K562 (cell line): ENCODE results near the gene EFCAB3. TPM values are rescaled to one million over a fixed set of nuclear protein-coding genes. Genes with fewer than 3 reads are reported as not detected.

ENCODE experiments used
- ATAC-seq: fragments of 200-7000 bp; cut with Tn5 transposase; 3 replicates; pipeline ENCODE4 v1.9.1; 2020; ENCODE audit warnings: moderate library complexity
- BruUV-seq: library from RNA; stranded (reverse); fragments of 400-500 nt; replicated peaks from 2 replicates; lab custom pipeline; 2021; lab: Mats Ljungman, UMichigan
- CTCF ChIA-PET: fragments of 300-600 bp; formaldehyde crosslinking; extraction: SDS; loops from one replicate; lab custom pipeline; 2021; ENCODE audit warnings: low intra/inter-chr PET ratio; lab: Yijun Ruan, JAX
- POLR2A ChIA-PET: fragments of 300-600, 350-650 bp; sonication (Branson Sonifier 250); formaldehyde crosslinking; extraction: SDS; loops from one replicate; lab custom pipeline; 2021; ENCODE audit warnings: antibody characterized with exemption, inconsistent platforms; lab: Yijun Ruan, JAX
- DNase-seq, 4 experiments: peaks; one replicate each; pipeline versions ENCODE4 v3.0.0 to v3.0.0-alpha.2; 2011 to 2018; ENCODE audit warnings: low spot score in 3 of 4, mixed read lengths in 3 of 4; ENCODE audit errors: extremely low read depth in 1 of 4
- FAIRE-seq: peaks from 2 replicates; lab custom pipeline; 2011; peaks lifted over from hg19 to GRCh38; lab: Jason Lieb, UNC
- H2AFZ ChIP-seq: 2 replicates; pipeline ENCODE4 v1.6.0; 2011; ENCODE audit warnings: low read depth, low read length, control low read depth, inconsistent platforms
- H3K27ac ChIP-seq: fragments of 200-600 bp; 3 replicates; pipeline ENCODE4 v1.8.0; 2011; ENCODE audit warnings: low read depth, mild to moderate bottlenecking, control low read depth, inconsistent platforms, low read length, moderate library complexity, mixed read lengths; ENCODE audit errors: extremely low read depth
- H3K27me3 ChIP-seq, 2 experiments: fragments of 300-600 bp in 1 of 2; 2 replicates in 1 of 2; 3 replicates in 1 of 2; pipeline versions ENCODE4 v1.6.0 to v1.8.0; 2011; ENCODE audit warnings: inconsistent platforms in 2 of 2, low read length in 2 of 2, mild to moderate bottlenecking in 1 of 2, mixed read lengths in 1 of 2, moderate library complexity in 1 of 2; ENCODE audit not compliant: control insufficient read depth in 2 of 2, insufficient read depth in 2 of 2
- H3K36me3 ChIP-seq: fragments of 300-600 bp; 3 replicates; pipeline ENCODE4 v1.8.0; 2011; ENCODE audit warnings: mild to moderate bottlenecking, low read length, inconsistent platforms; ENCODE audit not compliant: control insufficient read depth, insufficient read depth
- H3K4me1 ChIP-seq, 2 experiments: fragments of 200-600 bp in 1 of 2; replicated peaks in 1 of 2; 2 replicates in 1 of 2; 3 replicates in 1 of 2; pipeline versions ENCODE4 v1.5.1 to v1.8.0; 2011; ENCODE audit warnings: inconsistent platforms in 2 of 2, low read length in 2 of 2, mild to moderate bottlenecking in 1 of 2, mixed read lengths in 1 of 2, moderate library complexity in 1 of 2; ENCODE audit not compliant: control insufficient read depth in 2 of 2, insufficient read depth in 2 of 2
- H3K4me2 ChIP-seq: 2 replicates; pipeline ENCODE4 v1.6.1; 2011; ENCODE audit warnings: low read length, control low read depth, inconsistent platforms, mixed read lengths; ENCODE audit not compliant: insufficient read depth
- H3K4me3 ChIP-seq: fragments of 200-600 bp; sonication (generic), shearing (Covaris generic); 2 replicates; pipeline ENCODE4 v1.5.1; 2016; ENCODE audit warnings: control low read depth, inconsistent platforms
- H3K79me2 ChIP-seq: fragments of 200-600 bp; 3 replicates; pipeline ENCODE4 v1.8.0; 2011; ENCODE audit warnings: low read length, inconsistent platforms; ENCODE audit not compliant: control insufficient read depth, insufficient read depth
- H3K9ac ChIP-seq, 2 experiments: 2 replicates each; pipeline versions ENCODE4 v1.6.0 to v1.6.1; 2011; ENCODE audit warnings: low read depth in 2 of 2, low read length in 2 of 2, control low read depth in 1 of 2, inconsistent platforms in 1 of 2, mild to moderate bottlenecking in 1 of 2, mixed read lengths in 1 of 2; ENCODE audit not compliant: insufficient read depth in 1 of 2
- H3K9me1 ChIP-seq: one replicate; pipeline ENCODE4 v1.6.0; 2011; ENCODE audit warnings: inconsistent platforms, mild to moderate bottlenecking, low read length, moderate library complexity; ENCODE audit not compliant: control insufficient read depth, insufficient read depth
- H3K9me3 ChIP-seq: replicated peaks from 2 replicates; pipeline ENCODE4 v1.5.1; 2011; ENCODE audit warnings: low read depth, low read length, inconsistent platforms; ENCODE audit not compliant: control insufficient read depth, insufficient read depth
- H4K20me1 ChIP-seq: replicated peaks from 2 replicates; pipeline ENCODE4 v1.6.1; 2011; ENCODE audit warnings: low read length, inconsistent platforms, mixed read lengths; ENCODE audit not compliant: control insufficient read depth, insufficient read depth
- GTF2E2 ChIP-seq: fragments of 200-800 bp; sonication (Bioruptor generic); IDR thresholded peaks from 2 replicates; pipeline ENCODE4 v1.6.1; 2016; ENCODE audit warnings: missing genetic modification characterization, missing compliant biosample characterization
- HINFP ChIP-seq: fragments of 450-650 bp; conservative IDR thresholded peaks from 2 replicates; pipeline ENCODE4 v1.6.1; 2016; ENCODE audit warnings: missing genetic modification characterization, low read depth, mild to moderate bottlenecking, control low read depth, missing compliant biosample characterization
- SMARCA5 ChIP-seq: fragments of 450-650 bp; IDR thresholded peaks from 2 replicates; pipeline ENCODE4 v1.6.1; 2016
- ZFP30 ChIP-seq: fragments of 250-450 bp; sonication (Bioruptor Pico); IDR thresholded peaks from 2 replicates; pipeline ENCODE4 v1.8.0; 2022; ENCODE audit warnings: moderate library complexity, mild to moderate bottlenecking, inconsistent platforms, borderline replicate concordance
- in situ Hi-C: fragments of 300-500 bp; cut with MboI; formaldehyde crosslinking; loops from 4 replicates; pipeline ENCODE4 v1.15.0; 2018; ENCODE audit warnings: inconsistent platforms, mixed read lengths
- intact Hi-C: fragments of 100-400 bp; cut with micrococcal nuclease; formaldehyde crosslinking; loops from 2 replicates; pipeline ENCODE4 v1.14.2; 2022
- polyA plus RNA-seq, 8 experiments: library from polyadenylated mRNA; depleted of rRNA in 4 of 8; stranded (reverse) in 5 of 8; unstranded in 3 of 8; fragments of >200 nt; fragmentation: Nextera tagmentation in 2 of 8; fragmentation: Illumina TruSeq in 1 of 8; extraction: Ambion mirVana in 2 of 8; extraction: Trizol in 1 of 8; gene quantifications; 2 replicates each; pipeline versions ENCODE4 v1.2.1 to v1.2.3, GENCODE V29; 2011 to 2014; ENCODE audit warnings: inconsistent platforms in 1 of 8, missing spikeins in 1 of 8
- total RNA-seq, 7 experiments: library from RNA; depleted of rRNA in 6 of 7; stranded (reverse); fragments of >200 nt in 6 of 7; fragmentation: Illumina TruSeq in 2 of 7; extraction: Trizol in 2 of 7; gene quantifications; 2 replicates each; pipeline versions ENCODE4 v1.2.1 to v1.2.3, GENCODE V29; 2011 to 2021; ENCODE audit warnings: low replicate concordance in 1 of 7

EFCAB3 gene
- total and polyA plus RNA-seq, 9 of the 15 experiments (the other 6 are each of a cell fraction or from before 2014, with no cell fraction given), result not detected

GRCh38 chr17:62380253-62380652, at the start of gene EFCAB3 (continued):
- no peak for TF ChIP-seq GTF2E2 (tag)
- TF ChIP-seq HINFP (tag), result no peak

GRCh38 chr17:62336527-62336926, 43.8 kb upstream of the EFCAB3 start:
- H3K9ac ChIP-seq, result no peak overlapping the region
- no peaks in the 10 kb centered on the region for H3K4me1 ChIP-seq
- H3K9me3 ChIP-seq, result no peaks in the 10 kb centered on the region
- in situ Hi-C loops (no loop called here), intact Hi-C loops (no loop called here)
- no peak overlapping the region for H2AFZ ChIP-seq
- no peaks in the 10 kb centered on the region for H4K20me1 ChIP-seq
- CTCF ChIA-PET, result no interaction called here
- ATAC-seq (no peak), DNase-seq (no peak), FAIRE-seq (no peak)
- no peak overlapping the region for H3K27ac ChIP-seq
- TF ChIP-seq SMARCA5 (0 out of 2 replicates have a peak, but pooled peaks have one; percentile 35), ZFP30 (CRISPR knock-in tag) (no peak)
- POLR2A ChIA-PET, result interaction anchor here (0.7 kb wide), 1 partner anchor 14 kb away, joined by 3 read pairs; no protein-coding TSS in a partner anchor
- H3K4me3 ChIP-seq, result no peak overlapping the region
- no TSS peak for BruUV-seq
- no peaks in the 10 kb centered on the region for H3K9me1 ChIP-seq
- H3K79me2 ChIP-seq, result no peaks in the 10 kb centered on the region
- H3K4me2 ChIP-seq, result no peak overlapping the region
- H3K36me3 ChIP-seq, result no peaks in the 10 kb centered on the region
- H3K27me3 ChIP-seq, result no peaks in the 10 kb centered on the region
